GM18867 (cell line): ENCODE measurements around the gene ARMC10.
A peak's percentile ranks its signal among the peaks of the same experiment; 100 is the strongest.
"Not testable (repeated sequence)": the region's sequence is repeated elsewhere in the genome, so short reads cannot be mapped to it uniquely, and the experiment has no call there.

Experiments used
- ATAC-seq: cut with Tn5 transposase; IDR thresholded peaks from one replicate; pipeline ENCODE4 v1.9.1; 2021; ENCODE audit warnings: mild to moderate bottlenecking, moderate library complexity; ENCODE audit not compliant: unreplicated experiment

Gene ARMC10

DNA sequence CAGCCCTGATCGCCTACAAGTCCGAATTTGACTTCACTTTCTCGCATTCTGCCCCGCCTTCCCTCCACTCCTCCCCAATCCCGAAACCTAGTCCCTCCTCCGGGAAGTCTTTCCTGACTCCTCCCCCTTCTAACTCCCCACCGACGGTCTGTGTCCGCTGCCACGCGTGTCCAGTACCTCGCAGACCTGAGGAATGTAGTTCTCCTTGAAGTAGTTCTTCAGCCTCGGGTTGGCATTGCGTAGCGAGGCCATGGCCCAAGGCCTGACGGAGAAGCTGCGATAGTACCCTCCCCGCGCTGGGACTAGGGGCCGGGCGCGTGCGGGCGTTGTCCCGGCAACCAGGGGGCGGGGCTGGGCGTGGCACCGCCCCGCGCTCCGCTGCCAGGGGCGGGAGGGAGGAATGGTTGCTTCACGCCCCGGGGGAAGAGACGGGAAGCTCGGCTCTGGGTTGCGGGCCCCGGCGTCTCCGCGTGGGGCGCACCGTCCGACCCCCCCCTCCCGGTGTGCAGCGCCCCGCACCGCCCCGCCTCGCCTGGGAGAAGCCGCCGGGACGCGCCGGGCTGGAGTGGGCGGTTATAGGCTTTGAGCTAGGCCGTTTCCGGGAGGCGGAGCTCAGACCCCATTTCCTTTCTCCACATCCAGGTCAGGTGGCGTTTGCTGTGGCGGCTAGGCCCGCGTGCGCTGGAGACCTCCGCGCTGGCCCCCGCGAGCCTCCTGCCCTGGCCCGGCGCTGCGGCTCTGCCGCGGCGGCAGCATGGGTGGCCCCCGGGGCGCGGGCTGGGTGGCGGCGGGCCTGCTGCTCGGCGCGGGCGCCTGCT, at the start of gene ARMC10, which contains the start of gene FBXL13:
Gene ARMC10, plus strand, starts transcription at position 622 of the 818 bp plus-strand sequence. Its CDS starts 133 bp downstream, at position 755.
Gene FBXL13, minus strand, starts transcription at position 278 of the 818 bp plus-strand sequence.
- peak; percentile 89 for ATAC-seq

DNA sequence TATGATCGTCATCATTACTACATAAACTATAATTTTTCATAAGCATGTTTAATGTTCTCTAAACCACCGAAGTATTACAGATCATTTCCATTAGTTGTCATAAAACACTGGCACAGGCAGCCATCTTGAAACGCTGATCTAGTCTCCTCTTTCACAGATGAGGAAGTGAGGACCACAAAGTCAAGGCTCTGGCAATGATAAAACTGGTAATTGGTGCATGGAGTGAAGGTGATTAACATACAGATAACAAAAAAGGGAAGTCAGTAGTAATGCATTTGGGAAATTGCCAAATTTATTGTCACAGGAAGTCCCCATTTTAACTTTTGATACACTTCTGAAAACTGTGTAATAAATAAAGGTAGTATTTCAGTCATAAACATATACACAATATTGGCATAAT, 49.6 kb upstream of the ARMC10 start:
- ATAC-seq: no peak

DNA sequence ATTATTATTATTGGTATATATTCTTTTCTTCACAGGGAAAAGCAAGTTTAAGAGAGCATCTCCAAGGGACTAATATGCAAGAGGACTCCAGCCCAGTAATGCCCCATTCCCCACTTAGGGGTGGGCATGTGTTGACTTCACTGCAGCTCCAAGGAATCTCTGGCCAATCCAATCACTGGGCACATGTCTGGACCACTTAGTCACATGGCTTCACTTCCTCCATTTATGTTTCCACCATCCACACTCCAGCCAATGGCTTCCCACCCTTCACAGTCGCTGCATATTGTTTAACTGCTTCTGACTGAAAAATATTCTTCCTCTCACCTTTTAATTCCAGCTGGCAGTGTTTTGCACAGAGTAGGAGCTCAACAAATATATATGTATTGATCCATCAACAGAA, 43.9 kb upstream of the ARMC10 start:
- no peak for ATAC-seq

GRCh38 chr7:103031781-103032180, 43.2 kb upstream of the ARMC10 start:
- ATAC-seq: no peak

DNA sequence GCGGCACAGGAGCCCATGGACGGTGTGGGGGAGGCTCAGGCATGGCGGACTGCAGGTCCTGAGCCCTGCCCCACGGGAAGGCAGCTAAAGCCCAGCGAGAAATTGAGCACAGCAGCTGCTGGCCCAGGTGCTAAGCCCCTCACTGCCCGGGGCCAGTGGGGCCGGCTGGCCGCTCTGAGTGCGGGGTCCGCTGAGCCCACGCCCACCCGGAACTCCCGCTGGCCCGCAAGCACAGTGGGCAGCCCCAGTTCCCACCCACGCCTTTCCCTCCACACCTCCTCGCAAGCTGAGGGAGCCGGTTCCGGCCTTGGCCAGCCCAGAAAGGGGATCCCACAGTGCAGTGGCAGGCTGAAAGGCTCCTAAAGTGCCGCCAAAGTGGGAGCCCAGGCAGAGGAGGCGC, 40.6 kb upstream of the ARMC10 start:
- not testable (repeated sequence) for ATAC-seq

GRCh38 chr7:103037476-103037822, 37.5 kb upstream of the ARMC10 start:
- no peak for ATAC-seq

- not testable (repeated sequence) for ATAC-seq
Observed at GRCh38 chr7:103037823-103038739, 36.9 kb upstream of the ARMC10 start.

DNA sequence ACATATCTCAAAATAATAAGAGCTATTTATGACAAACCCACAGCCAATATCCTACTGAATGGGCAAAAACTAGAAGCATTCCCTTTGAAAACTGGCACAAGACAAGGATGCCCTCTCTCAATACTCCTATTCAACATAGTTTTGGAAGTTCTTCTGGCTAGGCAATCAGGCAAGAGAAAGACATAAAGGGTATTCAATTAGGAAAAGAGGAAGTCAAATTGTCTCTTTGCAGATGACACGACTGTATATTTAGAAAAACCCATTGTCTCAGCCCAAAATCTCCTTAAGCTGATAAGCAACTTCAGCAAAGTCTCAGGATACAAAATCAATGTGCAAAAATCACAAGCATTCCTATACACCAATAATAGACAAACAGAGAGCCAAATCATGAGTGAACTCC, 33.1 kb upstream of the ARMC10 start:
- ATAC-seq: not testable (repeated sequence)

DNA sequence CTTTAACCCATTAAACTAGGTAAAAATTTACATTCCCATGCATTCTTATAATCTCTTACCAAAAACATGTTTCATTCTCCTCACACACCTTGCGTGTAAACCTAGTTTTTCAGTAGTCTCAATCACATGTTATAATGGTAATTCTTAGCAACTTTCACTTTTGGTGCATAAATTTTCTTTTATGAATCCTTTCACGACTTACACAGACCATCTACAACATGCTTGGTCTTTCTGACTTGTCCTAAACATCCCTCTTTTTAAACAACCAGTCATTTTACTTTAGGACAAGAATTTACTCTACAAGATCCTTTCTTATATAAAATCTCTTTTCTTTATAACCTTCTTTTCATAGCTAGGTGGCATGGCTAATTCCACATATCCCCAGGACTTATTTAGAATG, 26.1 kb upstream of the ARMC10 start:
- no peak for ATAC-seq

- ATAC-seq: no peak
Observed at GRCh38 chr7:103051519-103051918, 23.4 kb upstream of the ARMC10 start.

DNA sequence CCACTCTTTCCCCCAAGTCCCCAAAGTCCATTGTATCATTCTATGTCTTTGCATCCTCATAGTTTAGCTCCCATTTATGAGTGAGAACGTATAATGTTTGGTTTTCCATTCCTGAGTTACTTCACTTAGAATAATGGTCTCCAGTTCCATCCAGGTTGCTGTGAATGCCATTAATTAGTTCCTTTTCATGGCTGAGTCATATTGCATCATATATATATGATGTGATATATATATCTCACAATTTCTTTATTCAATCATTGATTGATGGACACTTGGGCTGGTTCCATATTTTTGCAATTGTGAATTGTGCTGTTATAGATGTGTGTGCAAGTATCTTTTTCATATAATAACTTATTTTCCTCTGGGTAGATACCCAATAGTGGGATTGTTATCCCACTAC, 18.9 kb upstream of the ARMC10 start:
- not testable (repeated sequence) for ATAC-seq

DNA sequence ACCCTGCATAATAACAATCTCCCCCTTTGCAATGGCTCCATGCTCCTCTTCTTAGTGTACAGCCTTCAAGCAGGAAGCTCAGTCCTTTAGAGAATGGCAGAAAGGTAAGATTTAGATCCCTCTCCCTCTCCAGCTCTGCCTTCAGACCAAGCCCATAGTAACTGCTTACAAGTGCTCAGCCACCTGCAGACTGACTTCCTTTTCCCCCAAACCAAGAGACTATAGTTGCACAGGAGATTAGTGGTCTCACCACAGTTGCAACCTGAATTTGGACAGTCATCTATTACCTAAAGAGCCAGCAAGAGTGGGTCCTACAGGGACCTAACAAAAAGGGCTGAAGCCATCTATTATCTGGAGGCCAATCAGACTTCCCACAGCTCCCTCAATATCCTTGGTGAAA, 16.8 kb upstream of the ARMC10 start:
- no peak for ATAC-seq

GRCh38 chr7:103059471-103059870, 15.5 kb upstream of the ARMC10 start:
- ATAC-seq: no peak

DNA sequence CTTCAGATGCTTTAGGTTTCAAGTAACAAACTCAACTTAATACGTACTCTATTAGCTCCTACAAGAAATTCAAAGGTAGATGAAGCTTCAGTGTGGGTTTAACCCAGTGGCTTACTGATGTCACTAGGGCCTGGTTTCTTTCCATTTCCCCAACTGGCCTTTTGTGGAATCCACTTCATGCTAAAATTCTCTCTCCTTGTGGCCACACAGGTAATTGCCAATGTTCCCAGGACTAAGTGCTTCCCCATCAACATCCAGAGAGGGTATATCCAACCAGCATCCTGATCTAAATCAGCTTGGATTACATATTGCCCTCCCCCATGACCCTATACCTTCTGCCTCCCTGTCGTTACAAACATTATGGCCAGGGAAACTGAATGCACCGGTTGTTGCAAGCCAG, 11.0 kb upstream of the ARMC10 start:
- no peak for ATAC-seq

DNA sequence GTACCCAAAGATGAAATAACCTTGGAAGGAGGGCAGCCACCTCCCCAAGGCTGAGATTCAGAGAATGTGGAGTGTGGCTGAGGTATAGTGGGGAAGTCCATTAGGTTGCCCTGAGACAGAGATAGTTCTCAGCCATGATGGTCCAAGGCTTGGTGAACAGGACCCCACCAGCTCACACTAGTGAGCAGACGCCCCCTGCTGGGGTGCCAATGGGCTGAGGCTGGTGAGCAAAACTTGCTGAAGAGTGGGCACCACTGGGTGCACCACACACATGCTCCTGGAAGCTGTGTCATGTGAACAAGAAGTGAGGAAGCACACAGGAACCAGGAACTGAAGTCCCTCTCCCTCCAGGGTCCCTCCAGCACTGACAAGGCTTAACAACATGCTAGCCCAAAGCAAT, 9.3 kb upstream of the ARMC10 start:
- ATAC-seq: no peak

DNA sequence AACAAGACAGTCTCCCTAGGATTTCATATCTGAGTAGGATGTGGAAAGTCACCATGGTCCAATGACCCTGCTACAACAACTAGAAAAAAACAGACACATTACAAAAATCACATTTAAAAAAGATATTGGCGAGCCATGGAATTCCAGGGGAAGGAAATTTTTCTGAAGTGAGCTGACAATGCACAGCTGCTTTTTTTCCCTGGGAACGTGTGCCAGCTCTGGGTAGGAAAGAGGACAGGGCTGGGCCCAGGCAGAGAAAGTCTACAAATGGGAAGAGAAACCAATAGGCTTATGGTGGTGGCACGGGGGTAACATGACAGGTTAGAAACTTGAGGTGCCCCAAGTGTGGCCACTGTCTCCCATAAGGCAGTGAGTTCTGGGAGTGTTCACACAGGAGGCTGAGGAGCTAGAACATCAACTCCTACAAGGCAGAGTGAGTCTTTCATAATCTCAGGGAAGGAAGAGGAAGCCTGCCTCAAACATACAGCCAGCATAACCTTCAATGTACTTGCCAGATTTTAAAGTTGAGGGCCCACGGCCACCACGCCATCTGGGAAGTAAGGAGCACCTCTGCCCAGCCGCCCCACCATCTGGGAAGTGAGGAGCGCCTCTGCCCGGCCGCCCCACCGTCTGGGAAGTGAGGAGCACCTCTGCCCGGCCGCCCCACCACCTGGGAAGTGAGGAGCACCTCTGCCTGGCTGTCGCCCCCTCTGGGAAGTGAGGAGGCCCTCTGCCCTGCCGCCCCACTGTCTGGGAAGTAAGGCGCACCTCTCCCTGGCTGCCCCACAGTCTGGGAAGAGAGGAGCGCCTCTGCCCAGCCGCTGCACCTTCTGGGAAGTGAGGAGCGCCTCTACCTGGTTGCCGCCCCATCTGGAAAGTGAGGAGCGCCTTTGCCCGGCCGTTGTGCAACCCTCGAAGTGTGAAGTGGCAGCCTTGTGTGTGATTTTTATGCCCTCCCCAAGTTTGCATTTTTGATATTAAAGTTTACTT, 6.2 kb upstream of the ARMC10 start:
- ATAC-seq: no peak

DNA sequence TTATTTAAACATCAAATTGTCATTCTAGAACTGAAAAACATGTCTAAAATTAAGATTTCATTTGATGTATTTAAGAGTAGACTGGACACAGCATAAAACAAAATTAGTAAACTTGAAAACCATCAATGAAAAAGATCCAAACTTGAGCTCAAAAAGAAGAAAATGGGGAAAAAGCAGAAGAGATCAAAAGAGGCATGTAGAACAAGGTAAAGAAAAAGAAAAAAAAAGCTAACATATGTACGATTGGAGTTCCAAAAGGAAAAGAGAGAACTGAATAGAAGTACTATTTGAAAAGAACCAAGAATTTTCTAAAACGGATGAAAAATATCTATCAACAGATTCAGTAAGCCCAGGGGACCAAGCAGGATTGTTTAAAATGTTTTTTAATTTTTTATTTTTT, 3.9 kb upstream of the ARMC10 start:
- no peak for ATAC-seq

DNA sequence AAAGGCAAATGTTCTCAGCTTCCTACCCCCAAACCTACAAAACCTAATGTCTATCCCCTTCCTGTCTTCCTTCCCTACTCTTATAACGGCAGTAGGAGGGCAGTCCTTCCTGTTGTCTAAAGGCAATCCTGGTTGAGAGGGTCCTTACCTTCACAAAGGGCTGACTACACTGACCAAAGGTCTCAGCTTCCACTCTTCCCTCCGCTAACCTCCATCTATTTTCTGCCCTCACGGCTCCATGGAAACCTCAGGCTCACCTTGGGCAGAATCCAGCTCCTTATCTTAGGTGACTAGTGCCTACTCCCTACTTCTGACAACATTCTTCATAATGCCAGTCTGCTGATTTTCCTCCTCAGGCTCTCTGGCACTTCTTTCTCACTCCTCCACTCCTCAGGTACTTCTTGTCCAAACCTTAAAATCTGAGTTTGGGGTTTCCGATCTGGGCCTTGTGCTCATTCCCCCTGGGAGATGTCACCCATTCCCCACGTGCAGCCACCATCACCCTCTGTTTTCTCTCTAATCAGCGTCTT, 886 bp upstream of the ARMC10 start:
- ATAC-seq: no peak

DNA sequence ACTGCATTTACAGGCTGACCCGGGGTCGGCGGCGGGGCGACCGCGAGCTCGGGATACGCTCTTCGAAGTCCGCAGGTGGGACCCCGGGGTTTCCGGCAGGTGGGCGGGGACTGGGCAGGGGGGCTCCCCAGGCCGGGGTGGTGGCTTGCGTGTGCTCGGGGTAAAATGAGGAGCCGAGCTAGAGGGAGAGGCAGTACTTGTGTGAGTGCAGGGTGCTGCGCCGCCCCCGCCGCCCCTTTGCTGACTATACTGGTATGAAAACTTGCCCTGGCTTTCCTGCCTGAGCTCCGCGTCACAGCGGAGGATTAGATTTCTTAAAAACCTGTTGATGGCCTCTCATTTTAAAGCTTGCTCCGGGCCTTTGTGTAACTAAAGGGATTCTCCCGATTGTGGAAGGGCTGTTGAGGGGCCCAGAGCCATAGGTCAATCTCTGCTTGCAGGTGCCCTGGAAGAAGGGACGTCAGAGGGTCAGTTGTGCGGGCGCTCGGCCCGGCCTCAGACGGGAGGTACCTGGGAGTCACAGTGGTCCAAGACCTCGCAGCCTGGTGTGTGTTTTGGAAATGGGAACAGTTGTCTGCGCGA, 488 bp downstream of the ARMC10 start:
- peak; percentile 46 for ATAC-seq

DNA sequence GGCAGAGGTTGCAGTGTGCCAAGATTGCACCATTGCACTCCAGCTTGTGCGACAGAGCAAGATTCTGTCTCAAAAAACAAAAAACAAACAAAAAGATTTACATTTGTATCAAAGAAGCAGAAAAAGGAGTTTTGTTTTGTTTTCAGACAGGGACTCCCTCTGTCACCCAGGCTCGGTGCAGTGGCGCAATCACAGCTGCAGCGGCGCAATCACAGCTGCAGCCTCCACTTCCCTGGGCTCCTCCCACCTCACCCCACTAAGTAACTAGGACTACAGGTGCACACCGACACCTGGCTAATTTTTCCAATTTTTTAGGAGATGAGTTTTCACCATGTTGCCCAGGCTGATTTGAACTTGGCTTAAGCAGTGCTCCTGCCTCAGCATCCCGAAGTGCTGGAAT, 1.8 kb downstream of the ARMC10 start:
- no peak for ATAC-seq
